ENCODE data around the gene LAMA2. TPM values are rescaled to one million over a fixed set of nuclear protein-coding genes. Genes with fewer than 3 reads are reported as not detected.

The LAMA2 gene
- total RNA-seq, 1 donor from 2014 or later: 138 TPM

DNA sequence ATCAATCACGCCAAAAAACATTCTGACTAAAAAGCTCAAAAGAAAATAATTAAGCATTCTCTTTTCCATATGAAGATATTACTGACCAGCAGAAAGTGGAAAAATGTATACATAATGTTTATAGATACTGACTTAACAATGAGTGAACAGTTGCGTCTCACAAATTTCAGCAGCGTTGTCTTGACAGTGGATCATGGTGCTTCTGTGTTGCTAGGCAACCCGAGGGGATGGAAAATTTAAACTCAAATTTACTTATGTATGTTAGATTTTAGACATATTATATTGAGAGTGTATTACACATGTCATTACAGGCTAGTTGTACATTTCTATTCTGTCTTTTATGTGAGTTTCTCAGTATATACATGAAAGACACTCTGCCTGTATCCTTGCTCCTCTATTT is 110.2 kb downstream of the LAMA2 start:
- DNase-seq: no peak
- ATAC-seq: peak; percentile 6
- intact Hi-C loops (cut with micrococcal nuclease): no loop called here

DNA sequence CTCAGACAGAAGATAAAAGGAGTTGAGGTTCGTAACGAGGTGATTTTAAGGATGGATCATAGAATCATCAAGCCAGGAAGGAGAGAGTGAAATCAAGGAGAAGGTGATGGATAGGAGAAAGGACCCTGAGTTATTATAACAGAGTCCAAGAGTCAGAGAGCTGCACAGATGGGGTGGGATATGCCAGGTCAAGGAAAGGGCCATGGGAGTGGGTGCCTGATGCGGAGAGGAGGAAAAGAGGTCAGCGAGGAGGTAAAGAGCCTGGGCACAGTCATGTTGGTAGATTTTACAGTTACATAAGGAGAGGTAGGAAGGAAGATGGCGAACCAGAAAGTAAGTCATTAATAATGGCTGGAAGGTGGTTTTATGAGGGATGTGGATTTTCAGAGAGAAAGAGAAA is 114.9 kb downstream of the LAMA2 start:
- intact Hi-C loops (cut with micrococcal nuclease): no loop called here
- DNase-seq (no peak), ATAC-seq (peak; percentile 29)

DNA sequence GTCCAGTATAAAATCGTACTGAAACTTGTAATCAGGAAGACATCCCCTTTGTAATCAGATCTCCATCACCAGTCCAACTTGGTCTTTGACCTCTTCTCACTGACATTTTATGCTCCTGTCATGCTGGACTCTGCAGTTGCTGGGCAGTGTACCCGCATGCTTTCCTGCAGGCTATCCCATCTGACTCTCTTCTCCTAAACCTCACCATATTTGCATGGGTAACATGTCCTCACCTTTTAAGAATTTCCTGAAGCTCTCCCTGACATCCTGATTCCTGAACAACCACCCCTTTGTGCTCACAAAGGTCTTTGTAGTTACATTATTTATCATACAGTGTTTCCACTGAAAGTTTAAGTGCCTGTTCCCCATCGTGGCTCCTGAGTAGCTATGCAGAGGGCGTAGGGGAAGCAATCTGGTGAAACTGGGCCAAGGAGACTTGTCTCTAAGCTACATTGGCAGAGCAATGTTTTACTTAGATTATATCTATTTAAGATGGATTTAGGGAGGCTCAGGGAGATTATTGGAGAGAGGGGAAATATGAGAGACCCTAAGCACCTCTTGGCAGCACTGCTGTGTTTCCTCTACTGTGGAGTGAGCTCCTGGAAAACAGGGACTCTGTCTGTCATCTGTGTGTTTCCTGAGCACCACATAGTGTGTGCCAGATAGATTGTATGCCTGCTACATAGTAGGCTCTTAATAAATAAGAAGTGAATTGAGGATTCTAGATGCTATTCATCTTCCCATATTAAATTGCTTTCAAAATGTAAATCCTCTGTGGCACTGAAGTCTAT is 124.0 kb downstream of the LAMA2 start:
- ATAC-seq (peak; percentile 46), DNase-seq (no peak)
- intact Hi-C loops (cut with micrococcal nuclease): no loop called here

DNA sequence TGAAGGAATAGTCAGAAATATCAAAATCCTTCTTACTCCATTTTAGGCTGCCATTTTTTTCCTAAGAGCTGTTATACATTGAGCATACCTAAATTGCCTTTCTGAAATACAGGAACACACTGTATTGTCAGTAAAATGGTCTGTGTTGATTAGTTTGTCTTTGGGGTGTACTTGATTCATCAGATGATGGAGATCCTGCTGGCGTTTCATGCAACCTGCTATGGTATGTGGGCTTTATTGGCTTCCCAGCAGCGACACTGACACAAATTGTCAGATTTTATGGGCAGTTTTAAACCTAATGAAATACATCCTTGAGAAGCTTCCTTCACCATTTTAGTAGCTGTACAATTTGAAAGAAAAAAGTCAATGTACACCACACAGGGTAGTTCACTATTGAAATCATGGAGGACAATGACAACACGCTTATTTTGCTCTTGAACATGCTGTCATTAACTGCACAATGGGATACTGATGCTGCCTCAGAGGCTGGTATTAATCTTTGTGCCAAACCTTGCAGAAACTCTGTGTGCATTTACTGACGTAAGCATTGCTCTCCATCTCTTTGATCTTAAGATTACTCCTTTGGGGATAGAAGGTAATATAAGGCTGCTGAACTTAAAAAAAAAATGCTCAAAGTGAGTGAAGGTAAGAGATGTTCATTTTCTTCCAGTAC is 124.9 kb downstream of the LAMA2 start:
- peak; percentile 31 for ATAC-seq
- intact Hi-C loops (cut with micrococcal nuclease): no loop called here
- no peak for DNase-seq

DNA sequence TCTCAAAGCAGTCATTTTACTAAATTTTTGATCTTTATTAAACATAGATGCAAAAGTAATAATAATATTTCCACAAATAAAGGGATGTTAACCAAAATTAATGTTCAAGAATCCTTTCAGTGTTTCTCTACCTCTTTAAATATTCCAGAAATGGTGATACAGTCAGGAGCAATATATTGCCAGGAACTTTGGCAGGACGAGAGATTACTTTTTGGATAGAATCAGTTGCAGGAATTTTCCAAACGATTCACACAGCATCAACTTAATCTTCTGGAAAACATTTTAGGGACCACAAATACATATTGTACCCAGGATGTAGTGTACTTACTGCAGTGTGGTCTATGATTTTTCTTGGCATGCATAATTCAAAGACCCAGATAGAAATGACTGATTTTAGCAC is 125.7 kb downstream of the LAMA2 start:
- ATAC-seq (peak; percentile 9), DNase-seq (no peak)
- intact Hi-C loops (cut with micrococcal nuclease): no loop called here

DNA sequence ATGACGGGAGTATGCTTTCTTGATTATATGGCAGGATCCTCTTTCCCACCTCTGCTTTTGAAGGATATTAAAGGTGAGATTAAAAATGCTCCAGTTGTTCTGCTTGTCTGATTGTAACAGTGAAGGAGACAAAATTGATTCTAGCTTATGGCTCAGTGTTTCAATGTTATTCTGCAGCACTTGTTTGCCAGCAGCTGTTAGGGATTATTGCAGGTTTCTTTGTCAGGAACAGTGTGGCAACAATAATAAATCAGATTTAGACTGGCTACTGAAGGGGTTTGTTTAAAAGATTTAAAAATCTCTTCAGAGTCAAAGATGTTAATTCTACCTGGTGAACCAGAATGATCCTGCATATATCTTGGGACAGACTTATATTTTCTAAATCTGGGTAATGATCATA is 126.9 kb downstream of the LAMA2 start:
- DNase-seq: no peak
- no peak for ATAC-seq
- intact Hi-C loops (cut with micrococcal nuclease): no loop called here

DNA sequence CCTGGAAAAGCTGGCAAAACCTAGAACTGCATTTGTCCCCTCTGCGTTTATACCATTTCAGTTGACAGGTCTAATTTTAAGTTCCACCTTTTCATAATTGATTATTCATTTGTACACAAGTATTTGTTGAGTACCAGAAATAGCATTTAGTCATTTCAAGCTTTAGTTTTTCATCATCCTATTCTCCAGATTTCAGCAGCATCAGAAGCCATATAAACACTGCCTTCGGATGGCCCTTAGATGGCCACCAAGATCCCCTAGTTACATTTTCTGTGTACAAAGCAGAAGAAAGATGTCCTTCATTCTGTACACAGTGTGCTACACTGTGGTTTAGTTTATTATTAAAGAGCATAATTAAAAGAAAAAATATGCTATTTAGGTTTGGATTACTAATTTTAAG is 131.4 kb downstream of the LAMA2 start:
- DNase-seq (no peak), ATAC-seq (no peak)
- intact Hi-C loops (cut with micrococcal nuclease): no loop called here

DNA sequence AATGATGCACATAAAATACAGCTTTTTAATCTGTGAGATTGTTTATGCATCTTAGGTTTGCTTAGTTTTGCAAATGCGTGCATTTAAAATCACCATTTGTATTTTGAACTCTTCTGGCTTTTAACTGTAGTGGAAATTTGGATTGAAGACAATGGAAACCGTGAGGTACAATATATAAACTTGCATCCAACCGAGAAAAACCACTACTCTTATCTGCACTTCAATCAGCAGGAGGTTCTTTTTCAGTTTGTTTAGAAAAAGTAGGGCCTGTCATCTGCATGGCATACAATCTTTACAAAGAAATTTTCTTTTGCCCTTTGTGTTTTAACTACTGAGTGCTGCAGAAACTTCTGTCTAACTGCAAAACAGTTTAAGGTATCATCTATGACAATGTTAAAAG is 132.8 kb downstream of the LAMA2 start:
- intact Hi-C loops (cut with micrococcal nuclease): no loop called here
- no peak for DNase-seq

DNA sequence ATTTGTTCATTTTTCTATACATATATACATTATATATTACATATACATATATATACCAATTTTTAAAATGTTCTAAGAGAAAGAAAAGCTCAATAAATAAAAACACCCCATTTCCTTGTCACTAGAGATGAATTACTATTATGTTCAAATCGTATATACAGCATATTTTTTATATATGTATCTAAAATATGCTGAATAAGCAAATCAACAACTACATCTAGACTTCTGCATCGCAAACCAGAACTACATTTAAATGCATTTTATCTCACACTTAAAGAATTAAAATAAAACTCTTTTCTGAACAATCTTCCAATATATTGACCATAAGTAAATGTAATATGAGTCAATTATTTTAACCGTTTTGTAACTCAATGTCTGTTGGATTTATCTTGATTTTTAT is 133.9 kb downstream of the LAMA2 start:
- no peak for ATAC-seq
- intact Hi-C loops (cut with micrococcal nuclease): no loop called here
- DNase-seq: no peak

More for the DNA sequence above, 132.8 kb downstream of the LAMA2 start:
- no peak for ATAC-seq

DNA sequence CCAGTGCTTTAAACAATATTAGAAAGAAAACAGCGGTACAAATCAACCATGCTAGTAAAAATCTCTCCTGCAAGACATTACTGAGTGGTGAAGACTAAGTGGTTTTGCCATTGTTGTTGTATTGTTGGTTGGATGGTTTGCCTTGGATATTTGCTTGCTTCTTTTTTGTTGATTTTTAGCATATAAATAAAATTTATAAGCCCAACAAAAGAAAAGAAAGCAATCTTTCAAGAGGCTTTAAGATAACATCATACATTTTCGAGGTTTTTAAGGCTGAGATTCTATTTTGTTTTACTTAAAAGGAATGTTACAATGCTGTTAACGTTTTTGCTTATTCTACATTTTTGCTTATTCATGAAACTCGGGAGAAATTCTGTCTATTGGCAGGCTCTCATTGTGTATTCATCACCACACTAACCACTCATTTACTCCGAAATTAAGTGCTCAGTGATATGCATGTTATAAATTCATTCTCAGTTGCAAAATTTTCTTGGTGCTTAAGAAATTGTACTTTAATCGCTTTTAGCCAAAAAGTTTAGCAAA is 139.1 kb downstream of the LAMA2 start:
- intact Hi-C loops (cut with micrococcal nuclease): no loop called here
- DNase-seq (no peak), ATAC-seq (no peak)

DNA sequence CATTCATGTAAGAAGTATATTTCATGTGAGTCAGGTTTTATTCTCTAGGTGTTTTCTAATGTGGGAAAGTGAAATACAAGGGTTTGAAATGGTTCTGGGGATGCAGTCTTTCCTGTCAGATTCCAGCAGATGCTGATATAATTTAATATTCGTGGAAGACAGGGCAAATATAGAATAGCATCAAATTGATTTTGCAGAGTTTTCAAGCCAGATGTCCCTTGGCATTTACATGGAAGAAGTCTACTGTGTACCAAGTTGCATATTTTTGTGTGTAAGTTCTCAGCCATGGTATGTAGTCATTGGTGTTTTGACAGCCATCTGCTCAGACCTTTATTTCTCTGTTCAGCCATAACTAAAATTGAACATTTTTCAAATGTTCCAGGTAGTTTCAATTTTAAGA is 143.7 kb downstream of the LAMA2 start:
- ATAC-seq: no peak
- intact Hi-C loops (cut with micrococcal nuclease): no loop called here
- no peak for DNase-seq

DNA sequence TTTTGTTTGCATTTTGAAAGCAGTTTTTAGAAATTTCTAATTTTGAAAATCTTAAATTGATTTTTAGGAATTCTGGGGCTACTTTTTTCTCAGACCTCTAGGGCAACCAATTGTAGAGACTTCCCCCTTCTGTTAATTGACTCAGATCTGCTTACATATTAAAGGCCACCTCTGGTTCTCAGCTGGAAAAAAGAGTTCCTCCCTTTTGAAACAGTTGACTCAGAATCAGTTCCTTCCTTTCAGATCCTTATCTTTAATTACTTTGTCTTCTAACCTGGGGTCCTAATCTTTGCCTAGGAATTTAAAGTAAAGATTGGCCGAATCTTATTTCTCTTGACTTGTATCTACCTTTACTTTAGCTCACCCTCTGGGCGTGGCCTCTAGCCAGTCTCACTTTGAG is 146.8 kb downstream of the LAMA2 start:
- DNase-seq: no peak
- ATAC-seq: no peak
- intact Hi-C loops (cut with micrococcal nuclease): no loop called here

DNA sequence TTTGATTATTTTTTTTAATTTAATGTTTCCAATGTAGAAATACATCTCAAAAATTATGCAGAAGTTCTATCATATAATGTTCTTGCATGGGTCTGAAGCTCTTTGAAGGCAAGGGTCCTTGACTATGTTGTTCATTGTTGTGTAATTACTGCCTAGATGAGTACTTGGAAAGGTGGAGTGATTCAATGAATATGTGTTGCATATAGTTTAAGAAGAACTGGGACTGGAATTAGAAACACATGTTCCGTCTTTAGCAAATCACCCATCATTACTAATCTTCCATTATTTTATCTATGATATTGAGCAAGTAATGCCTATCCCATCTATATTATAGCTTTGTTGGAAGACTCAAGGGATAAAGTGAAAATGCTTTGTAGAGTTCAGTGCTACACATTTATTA is 147.3 kb downstream of the LAMA2 start:
- intact Hi-C loops (cut with micrococcal nuclease): no loop called here
- ATAC-seq: no peak
- no peak for DNase-seq

DNA sequence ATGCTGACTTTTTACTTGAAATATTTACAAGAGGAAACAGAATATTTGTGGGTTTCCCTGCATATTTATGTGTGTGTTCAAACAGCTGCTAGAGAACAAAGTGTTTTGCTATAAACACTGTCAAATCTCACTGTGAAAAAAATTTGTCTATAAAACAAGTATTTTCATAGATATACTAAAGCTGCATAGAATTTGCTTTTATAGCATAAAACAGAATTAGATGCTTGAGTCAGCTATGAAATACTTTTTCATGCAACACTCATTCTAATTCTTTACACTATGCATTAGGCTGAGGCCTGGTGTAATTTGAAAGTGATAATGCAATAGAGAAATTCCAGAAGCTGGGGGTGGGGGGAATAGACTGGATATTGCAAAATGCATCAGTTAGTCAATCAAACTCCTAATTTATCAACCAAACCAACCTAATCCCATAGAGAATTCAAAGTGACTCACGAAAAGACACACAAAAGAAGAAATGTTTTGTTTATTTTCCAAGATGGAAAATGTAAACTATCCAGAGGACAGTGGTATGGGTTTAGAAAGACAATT is 148.2 kb downstream of the LAMA2 start:
- ATAC-seq (no peak), DNase-seq (no peak)
- intact Hi-C loops (cut with micrococcal nuclease): no loop called here

DNA sequence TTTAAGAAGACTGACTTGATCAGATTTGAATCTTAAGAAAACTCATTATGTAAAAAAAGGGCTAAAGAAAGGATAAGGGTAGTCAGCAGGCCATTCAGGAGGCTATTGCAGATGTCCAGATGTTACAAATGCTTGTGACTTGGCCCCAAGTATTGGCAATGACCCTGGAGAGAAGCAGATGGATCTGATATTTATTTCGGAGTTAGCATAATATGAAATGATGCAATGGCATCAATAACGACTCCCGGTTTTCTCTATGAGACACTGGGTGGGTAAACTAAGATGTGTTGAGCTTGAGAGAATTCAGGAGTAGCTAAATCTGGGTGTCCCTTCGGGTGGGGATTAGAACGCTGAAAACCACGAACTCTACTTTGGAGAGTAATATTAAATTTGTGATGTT is 149.7 kb downstream of the LAMA2 start:
- ATAC-seq: peak; percentile 78
- DNase-seq: no peak
- intact Hi-C loops (cut with micrococcal nuclease): no loop called here

DNA sequence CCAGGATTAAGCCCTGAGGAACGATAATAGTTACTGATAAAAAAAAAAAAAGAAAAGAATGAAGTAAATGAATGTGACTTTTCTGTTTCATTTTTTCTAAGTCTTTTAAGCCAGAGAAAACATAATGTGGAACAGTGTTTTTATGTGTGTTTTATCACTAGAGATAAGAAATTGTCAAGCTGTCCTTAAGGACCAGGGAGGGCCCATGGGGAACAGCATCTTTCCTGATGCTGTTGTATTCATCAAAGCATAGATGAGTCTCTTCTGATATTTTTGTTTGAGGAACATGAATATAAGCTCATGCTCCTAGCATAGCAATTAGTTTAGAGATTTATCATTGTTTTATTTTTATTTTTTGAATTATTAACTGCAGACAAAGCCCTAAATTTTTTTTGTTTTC is 150.2 kb downstream of the LAMA2 start:
- ATAC-seq (peak; percentile 52), DNase-seq (no peak)
- intact Hi-C loops (cut with micrococcal nuclease): no loop called here

DNA sequence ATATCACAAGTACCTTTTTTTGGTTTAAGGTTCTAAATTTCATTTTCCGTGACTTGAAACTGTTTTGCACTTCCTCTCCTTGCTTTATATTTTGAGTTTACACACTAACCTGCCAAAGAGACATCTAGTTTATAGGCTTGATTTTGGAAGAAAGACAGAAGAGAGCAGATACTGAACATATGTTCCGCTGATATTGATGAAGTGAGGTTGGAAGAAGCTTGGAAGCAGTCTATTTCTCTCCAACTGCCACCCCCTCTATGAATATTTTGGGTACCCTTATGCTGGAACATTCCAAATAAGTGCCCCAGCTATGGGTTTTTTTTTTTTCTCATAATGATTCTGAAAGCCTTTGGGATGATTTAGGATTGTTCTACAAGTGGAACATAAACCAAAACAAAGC is 150.6 kb downstream of the LAMA2 start:
- intact Hi-C loops (cut with micrococcal nuclease): no loop called here
- DNase-seq (no peak), ATAC-seq (no peak)

DNA sequence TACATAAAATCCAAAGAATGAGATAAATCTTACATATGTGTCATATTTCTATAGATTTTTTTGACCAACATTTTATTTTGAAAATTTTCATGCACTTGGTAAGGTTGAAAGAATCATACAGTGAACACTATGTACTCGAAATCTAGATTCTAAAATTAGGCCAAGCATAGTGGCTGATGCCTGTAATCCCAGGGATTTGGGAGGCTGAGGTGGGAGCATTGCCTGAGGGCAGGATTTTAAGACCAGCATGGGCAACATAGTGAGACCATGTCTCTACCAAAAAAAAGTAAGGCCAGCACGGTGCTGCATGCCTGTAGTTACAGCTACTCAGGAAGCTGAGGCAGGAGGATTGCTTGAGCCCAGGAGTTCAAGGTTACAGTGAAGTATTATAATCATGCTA is 158.6 kb downstream of the LAMA2 start:
- peak; percentile 23 for ATAC-seq
- no peak for DNase-seq
- intact Hi-C loops (cut with micrococcal nuclease): no loop called here

DNA sequence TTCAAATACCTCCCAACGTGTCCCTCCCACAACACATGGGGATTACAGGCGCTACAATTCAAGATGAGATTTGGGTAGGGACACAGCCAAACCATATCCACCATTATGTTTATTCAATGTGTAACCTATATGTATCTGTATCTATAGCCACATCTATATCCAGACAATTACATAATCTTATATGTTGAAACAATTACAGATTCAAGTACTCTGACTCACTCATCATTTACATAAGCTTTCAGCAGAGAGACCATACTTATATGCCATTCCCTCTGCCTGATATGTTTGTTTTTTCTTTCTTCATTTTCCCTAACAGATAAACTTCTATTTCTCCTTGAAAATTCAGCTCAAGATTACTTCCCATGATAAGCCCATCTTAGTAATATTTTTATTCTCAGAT is 163.6 kb downstream of the LAMA2 start:
- no peak for ATAC-seq

DNA sequence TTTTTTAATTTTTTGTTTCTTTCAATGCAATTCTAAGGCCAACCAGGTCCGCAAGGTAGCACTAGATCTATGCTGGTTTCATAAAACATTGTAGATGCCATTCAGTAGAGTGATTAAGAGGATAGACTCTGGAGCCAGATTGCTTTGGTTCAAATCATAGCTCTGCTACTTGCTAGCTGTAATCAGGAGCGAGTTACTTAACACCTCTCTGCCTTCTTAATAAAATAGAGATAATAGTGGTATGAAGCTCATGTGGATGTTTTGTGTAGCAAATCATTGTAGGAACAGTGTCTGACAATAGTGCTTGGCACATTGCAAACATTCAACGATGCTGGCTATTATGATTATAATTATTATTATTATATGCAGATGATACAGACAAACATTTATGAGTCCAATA is 164.9 kb downstream of the LAMA2 start:
- ATAC-seq: peak; percentile 65
- DNase-seq: no peak
- intact Hi-C loops (cut with micrococcal nuclease): no loop called here

More for the DNA sequence above, 163.6 kb downstream of the LAMA2 start:
- intact Hi-C loops (cut with micrococcal nuclease): no loop called here
- no peak for DNase-seq
